Sigmoid colon (tissue), 7 donors: Measurements from ENCODE around the gene ABCB10. TPM values are rescaled to one million over a fixed set of nuclear protein-coding genes. Genes with fewer than 3 reads are reported as not detected.
"Not testable (repeated sequence)": the region's sequence is repeated elsewhere in the genome, so short reads cannot be mapped to it uniquely, and the experiment has no call there.

Source experiments
- DNase-seq: peaks from one replicate; pipeline ENCODE4 v3.0.0-alpha.2; 2019
- H3K27ac ChIP-seq, 4 donors: fragments of 200-600 bp; sonication (generic); one replicate each; pipeline ENCODE4 v1.5.1; 2016 to 2019; ENCODE audit warnings: mild to moderate bottlenecking in 1 of 4
- H3K27me3 ChIP-seq, 3 donors: fragments of 200-600 bp; sonication (generic); one replicate each; pipeline ENCODE4 v1.5.1; 2019; ENCODE audit warnings: mild to moderate bottlenecking in 1 of 3
- H3K36me3 ChIP-seq, 4 donors: fragments of 200-600 bp; sonication (generic); one replicate each; pipeline ENCODE4 v1.5.1; 2016 to 2019
- H3K4me1 ChIP-seq, 4 donors: fragments of 200-600 bp; sonication (generic); one replicate each; pipeline ENCODE4 v1.5.1; 2017 to 2019
- H3K4me3 ChIP-seq, 4 donors: fragments of 200-600 bp; sonication (generic); one replicate each; pipeline ENCODE4 v1.5.1; 2017 to 2019; ENCODE audit warnings: mild to moderate bottlenecking in 2 of 4, moderate library complexity in 1 of 4
- H3K9me3 ChIP-seq, 4 donors: fragments of 200-600 bp in 3 of 4; sonication (generic) in 3 of 4; one replicate each; pipeline versions ENCODE4 v1.5.1 to v1.6.1; 2013 to 2019
- EP300 ChIP-seq, 4 donors: sonication (generic); formaldehyde crosslinking; IDR thresholded peaks; one replicate each; pipeline ENCODE4 v1.6.1; 2017; ENCODE audit warnings: antibody characterized with exemption in 4 of 4
- POLR2A ChIP-seq, 2 donors: fragments of 450-650 bp; IDR thresholded peaks; one replicate each; pipeline ENCODE4 v1.6.1; 2016; ENCODE audit warnings: antibody characterized with exemption in 2 of 2, mild to moderate bottlenecking in 2 of 2, moderate library complexity in 2 of 2
- POLR2AphosphoS5 ChIP-seq, 4 donors: sonication (generic); formaldehyde crosslinking; IDR thresholded peaks; one replicate each; pipeline ENCODE4 v1.6.1; 2017; ENCODE audit warnings: antibody characterized with exemption in 4 of 4
- WGBS, 2 donors: extraction: QIAGEN DNeasy Blood & Tissue Kit; methylation state at CpG; one replicate each; pipeline ENCODE4 v1.1.7; 2013; 5-methylcytosine and 5-hydroxymethylcytosine counted together
- intact Hi-C: fragments of 100-400 bp; cut with DNase I; formaldehyde crosslinking; loops from one replicate; pipeline ENCODE4 v1.15.1; 2023
- polyA plus RNA-seq, 3 donors: library from polyadenylated mRNA; stranded (reverse); fragments of 200-250 nt; gene quantifications; one replicate each; pipeline ENCODE4 v1.2.3, GENCODE V29; 2013
- total RNA-seq, 4 donors: library from RNA; depleted of rRNA; stranded (reverse); fragments of >200 nt; gene quantifications; one replicate each; pipeline ENCODE4 v1.1.0, GENCODE V29; 2016
- TF ChIP-seq, protein P1 (sequence below), 4 experiments: fragments of 450-650 bp in 3 of 4; fragments of 200-600 bp in 1 of 4; IDR thresholded peaks; one replicate each; pipeline ENCODE4 v1.5.1; 2016 to 2019; ENCODE audit warnings: antibody characterized with exemption in 4 of 4, mild to moderate bottlenecking in 3 of 4, moderate library complexity in 2 of 4
- donor health status: healthy with polysubstance abuse.
- donor health status: Bipolar disorder and iron deficiency.
- donor health status: healthy.

The ABCB10 gene
- total and polyA plus RNA-seq, 7 donors: 4.4 to 19.4 (median 12.1) TPM

DNA sequence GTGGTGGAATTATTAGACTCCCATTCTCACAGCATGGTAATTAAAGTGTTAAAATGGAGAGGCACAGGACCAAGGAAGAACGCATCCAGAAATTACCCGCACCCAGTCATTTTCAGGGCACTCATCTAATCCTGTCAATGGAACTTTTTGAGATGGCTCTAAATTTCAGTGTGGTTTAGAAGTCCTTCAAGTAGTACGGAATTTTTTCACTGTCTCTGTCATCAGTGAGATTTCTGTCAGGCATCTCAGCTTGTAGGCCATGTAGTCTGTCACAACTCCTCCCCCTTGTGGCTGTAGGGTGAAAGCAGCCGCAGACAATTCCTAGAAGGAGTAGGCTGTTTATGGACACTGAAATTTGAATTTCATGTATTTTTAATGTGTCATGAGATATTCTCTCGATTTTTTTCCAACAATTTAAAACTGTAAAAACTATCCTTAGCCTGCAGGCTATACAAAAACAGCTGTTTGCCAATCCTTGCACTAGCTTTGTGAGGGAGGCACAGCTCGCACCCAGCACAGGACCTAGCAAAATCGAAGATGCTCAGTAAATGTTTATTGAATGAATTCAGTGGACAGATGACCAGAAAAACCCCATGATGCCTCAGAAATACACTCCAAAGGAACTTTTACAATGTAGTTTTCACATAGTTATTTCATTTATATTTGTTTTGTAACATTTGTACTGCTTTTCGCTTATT, 43.8 kb downstream of the ABCB10 start:
- peak; percentile 73 for DNase-seq
- intact Hi-C loops: loop anchor here (10.0 kb wide), 1 partner anchor 260 kb away; no protein-coding TSS in a partner anchor
- Histone ChIP-seq H3K36me3 (peaks cover 0 to 31% (median 3%) of the 10 kb centered on the region in 4 donors), H3K27ac (no peak overlapping the region), H3K4me1 (peaks cover 0 to 3% (median 0%) of the 10 kb centered on the region in 4 donors), H3K27me3 (no peaks in the 10 kb centered on the region), H3K9me3 (no peaks in the 10 kb centered on the region), H3K4me3 (no peak overlapping the region)
- 38 to 46% methylated on average over 8 of the region's 8 CpGs for WGBS, 2 donors
- TF ChIP-seq POLR2A (IDR thresholded peaks at IDR 0.05) (no peak), EP300 (IDR thresholded peaks at IDR 0.05) (no peak), POLR2AphosphoS5 (IDR thresholded peaks at IDR 0.05) (no peak)
- TF ChIP-seq, protein P1, sequence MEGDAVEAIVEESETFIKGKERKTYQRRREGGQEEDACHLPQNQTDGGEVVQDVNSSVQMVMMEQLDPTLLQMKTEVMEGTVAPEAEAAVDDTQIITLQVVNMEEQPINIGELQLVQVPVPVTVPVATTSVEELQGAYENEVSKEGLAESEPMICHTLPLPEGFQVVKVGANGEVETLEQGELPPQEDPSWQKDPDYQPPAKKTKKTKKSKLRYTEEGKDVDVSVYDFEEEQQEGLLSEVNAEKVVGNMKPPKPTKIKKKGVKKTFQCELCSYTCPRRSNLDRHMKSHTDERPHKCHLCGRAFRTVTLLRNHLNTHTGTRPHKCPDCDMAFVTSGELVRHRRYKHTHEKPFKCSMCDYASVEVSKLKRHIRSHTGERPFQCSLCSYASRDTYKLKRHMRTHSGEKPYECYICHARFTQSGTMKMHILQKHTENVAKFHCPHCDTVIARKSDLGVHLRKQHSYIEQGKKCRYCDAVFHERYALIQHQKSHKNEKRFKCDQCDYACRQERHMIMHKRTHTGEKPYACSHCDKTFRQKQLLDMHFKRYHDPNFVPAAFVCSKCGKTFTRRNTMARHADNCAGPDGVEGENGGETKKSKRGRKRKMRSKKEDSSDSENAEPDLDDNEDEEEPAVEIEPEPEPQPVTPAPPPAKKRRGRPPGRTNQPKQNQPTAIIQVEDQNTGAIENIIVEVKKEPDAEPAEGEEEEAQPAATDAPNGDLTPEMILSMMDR (IDR thresholded peaks at IDR 0.05): peak; percentile 38 to 74 (median 54)

DNA sequence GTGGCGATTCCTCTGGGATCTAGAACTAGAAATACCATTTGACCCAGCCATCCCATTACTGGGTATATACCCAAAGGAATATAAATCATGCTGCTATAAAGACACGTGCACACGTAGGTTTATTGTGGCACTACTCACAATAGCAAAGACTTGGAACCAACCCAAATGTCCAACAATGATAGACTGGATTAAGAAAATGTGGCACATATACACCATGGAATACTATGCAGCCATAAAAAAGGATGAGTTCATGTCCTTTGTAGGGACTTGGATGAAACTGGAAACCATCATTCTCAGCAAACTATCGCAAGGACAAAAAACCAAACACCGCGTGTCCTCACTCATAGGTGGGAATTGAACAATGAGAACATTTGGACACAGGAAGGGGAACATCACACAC, 46.9 kb downstream of the ABCB10 start:
- intact Hi-C loops: loop anchor here (10.0 kb wide), 1 partner anchor 257 kb away; no protein-coding TSS in a partner anchor
- WGBS, 2 donors: 71 to 89% methylated on average over 6 of the region's 6 CpGs
- H3K9me3 ChIP-seq, H3K36me3 ChIP-seq, H3K4me3 ChIP-seq, H3K27ac ChIP-seq, H3K27me3 ChIP-seq, DNase-seq: not testable (repeated sequence)
- peaks cover 0 to 17% (median 11%) of the 10 kb centered on the region in 4 donors for H3K4me1 ChIP-seq

DNA sequence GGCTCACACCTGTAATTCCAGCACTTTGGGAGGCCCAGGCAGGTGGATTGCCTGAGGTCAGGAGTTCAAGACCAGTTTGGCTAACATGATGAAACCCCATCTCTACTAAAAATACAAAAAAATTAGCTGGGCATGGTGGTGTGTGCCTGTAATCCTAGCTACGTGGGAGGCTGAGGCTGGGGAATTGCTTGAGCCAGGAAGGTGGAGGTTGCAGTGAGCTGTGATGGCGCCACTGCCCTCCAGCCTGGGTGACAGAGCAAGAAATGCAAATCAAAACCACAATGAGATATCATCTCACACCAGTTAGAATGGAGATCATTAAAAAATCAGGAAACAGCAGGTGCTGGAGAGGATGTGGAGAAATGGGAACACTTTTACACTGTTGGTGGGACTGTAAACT, 47.3 kb downstream of the ABCB10 start:
- H3K4me1 ChIP-seq: peaks cover 0 to 17% (median 13%) of the 10 kb centered on the region in 4 donors
- H3K27me3 ChIP-seq, H3K36me3 ChIP-seq, H3K4me3 ChIP-seq, DNase-seq, H3K9me3 ChIP-seq, H3K27ac ChIP-seq: not testable (repeated sequence)
- WGBS, 2 donors: 80 to 91% methylated on average over 2 of the region's 2 CpGs
- intact Hi-C loops: loop anchor here (10.0 kb wide), 1 partner anchor 256 kb away; no protein-coding TSS in a partner anchor

DNA sequence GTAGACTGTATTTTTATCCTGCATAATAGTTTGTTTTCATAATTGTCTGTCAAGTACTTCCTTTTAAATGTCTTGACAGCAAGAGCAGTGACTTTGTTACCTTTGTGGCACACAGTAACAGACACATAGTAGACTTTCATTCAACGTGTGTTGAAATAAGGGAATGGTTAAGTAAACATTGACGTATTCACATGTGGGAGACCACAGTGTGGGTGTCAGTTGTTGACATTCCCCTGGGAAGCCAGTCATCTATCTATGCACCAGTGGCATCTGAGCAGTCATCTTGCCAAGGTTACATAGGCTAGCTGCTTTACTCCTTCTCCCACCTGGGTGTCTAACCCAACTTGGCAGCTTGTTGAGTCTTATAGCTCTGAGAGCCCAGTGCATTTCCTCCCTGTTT, 48.9 kb downstream of the ABCB10 start:
- Histone ChIP-seq H3K27me3 (no peaks in the 10 kb centered on the region), H3K4me1 (peaks cover 0 to 17% (median 13%) of the 10 kb centered on the region in 4 donors), H3K4me3 (no peak overlapping the region), H3K9me3 (no peaks in the 10 kb centered on the region), H3K36me3 (peaks cover 0 to 11% (median 0%) of the 10 kb centered on the region in 4 donors), H3K27ac (peak overlapping the region in 1 of 4 donors; percentile 96)
- no peak for DNase-seq
- 64 to 77% methylated on average over 2 of the region's 2 CpGs for WGBS, 2 donors
- TF ChIP-seq EP300 (IDR thresholded peaks at IDR 0.05): no peak
- TF ChIP-seq, protein P1 (IDR thresholded peaks at IDR 0.05): no peak
- TF ChIP-seq POLR2A (IDR thresholded peaks at IDR 0.05): no peak
- TF ChIP-seq POLR2AphosphoS5 (IDR thresholded peaks at IDR 0.05): no peak
- intact Hi-C loops: loop anchor here (2.0 to 5.0 kb wide), 2 partner anchors 49 to 167 kb away; partner anchors contain the start of genes ABCB10 and CCSAP

DNA sequence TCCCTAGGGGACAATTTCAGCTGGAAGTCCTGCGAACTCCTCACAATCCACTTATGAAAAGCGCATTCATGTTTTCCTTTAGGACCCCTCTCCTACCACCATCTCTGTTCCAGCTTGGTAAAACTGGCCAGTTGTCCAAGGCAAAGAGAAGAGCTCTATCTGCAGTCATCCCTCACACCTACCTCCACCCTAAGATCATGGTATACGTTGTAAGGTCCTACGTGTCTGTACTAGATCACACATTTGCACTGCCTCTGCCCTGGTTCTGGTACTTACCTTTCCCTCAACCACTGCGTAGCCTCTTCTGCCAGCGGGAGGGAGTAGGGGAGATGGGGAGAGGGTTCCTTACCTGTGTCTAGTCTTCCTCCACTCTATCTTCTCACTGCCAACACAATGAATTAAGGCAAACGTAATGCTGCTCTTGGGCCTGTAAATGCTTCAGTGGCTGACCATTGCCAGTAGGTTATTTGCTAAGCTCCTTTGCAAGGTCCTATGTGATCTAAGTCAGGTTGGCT, 49.6 kb downstream of the ABCB10 start:
- intact Hi-C loops: loop anchor here (2.0 to 5.0 kb wide), 2 partner anchors 50 to 167 kb away; partner anchors contain the start of genes ABCB10 and CCSAP
- Histone ChIP-seq H3K4me3 (peak overlapping the region; percentile 68 to 99 (median 97)), H3K4me1 (peaks cover 0 to 17% (median 11%) of the 10 kb centered on the region in 4 donors), H3K9me3 (no peaks in the 10 kb centered on the region), H3K36me3 (peaks cover 0 to 15% (median 0%) of the 10 kb centered on the region in 4 donors), H3K27ac (peak overlapping the region; percentile 91 to 98 (median 96)), H3K27me3 (no peaks in the 10 kb centered on the region)
- TF ChIP-seq POLR2AphosphoS5 (IDR thresholded peaks at IDR 0.05) (no peak), POLR2A (IDR thresholded peaks at IDR 0.05) (no peak), EP300 (IDR thresholded peaks at IDR 0.05) (no peak)
- TF ChIP-seq, protein P1 (IDR thresholded peaks at IDR 0.05): no peak
- 85 to 86% methylated on average over 7 of the region's 7 CpGs for WGBS, 2 donors
- DNase-seq: no peak
